ENCODE data around the gene NTRK3. TPM values are rescaled to one million over a fixed set of nuclear protein-coding genes. Genes with fewer than 3 reads are reported as not detected.

Gene NTRK3
- total RNA-seq, 1 donor from 2014 or later, result not detected

DNA sequence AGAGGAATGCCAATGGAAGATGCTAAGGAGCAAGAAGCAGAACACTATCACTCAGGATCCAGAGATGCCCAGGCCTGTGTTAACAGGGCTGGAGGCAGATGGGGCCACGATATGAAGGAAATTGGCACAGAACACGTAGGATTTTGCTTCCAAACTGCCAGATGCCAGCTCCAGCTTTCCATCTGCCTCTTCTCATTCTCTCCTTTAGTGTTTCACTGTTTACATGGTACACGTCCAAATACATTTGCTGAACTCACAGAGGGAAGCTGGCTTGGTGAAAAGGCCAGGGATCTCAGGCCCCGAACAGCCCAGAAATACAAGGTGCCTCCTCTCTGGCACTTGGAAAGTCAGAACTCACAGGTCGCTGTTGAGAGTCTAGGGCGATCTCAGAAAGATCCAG, 187.0 kb downstream of the NTRK3 start:
- no peaks in the 10 kb centered on the region for H3K9me3 Mint-ChIP-seq
- intact Hi-C loops (cut with micrococcal nuclease), result no loop called here

DNA sequence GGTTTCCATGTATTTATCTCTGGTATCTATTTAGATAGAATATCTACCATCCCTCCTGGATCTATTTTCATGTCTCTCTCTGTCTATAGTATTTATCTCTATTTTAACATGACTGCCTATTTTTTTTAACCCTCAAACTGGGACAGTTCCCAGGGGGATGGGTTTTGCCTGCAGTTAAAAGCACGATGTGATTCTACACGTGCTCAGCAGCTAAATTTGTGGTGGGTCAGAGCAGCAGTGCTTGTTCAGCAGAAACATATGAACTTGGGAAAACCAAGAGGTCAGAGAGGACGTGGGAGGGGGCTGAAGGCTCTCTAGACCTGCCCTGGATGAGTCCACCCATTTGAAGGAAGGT, 189.2 kb downstream of the NTRK3 start:
- no peak for DNase-seq
- ATAC-seq (ENCODE audit: low read depth), result no peak
- TF ChIP-seq, protein P1, sequence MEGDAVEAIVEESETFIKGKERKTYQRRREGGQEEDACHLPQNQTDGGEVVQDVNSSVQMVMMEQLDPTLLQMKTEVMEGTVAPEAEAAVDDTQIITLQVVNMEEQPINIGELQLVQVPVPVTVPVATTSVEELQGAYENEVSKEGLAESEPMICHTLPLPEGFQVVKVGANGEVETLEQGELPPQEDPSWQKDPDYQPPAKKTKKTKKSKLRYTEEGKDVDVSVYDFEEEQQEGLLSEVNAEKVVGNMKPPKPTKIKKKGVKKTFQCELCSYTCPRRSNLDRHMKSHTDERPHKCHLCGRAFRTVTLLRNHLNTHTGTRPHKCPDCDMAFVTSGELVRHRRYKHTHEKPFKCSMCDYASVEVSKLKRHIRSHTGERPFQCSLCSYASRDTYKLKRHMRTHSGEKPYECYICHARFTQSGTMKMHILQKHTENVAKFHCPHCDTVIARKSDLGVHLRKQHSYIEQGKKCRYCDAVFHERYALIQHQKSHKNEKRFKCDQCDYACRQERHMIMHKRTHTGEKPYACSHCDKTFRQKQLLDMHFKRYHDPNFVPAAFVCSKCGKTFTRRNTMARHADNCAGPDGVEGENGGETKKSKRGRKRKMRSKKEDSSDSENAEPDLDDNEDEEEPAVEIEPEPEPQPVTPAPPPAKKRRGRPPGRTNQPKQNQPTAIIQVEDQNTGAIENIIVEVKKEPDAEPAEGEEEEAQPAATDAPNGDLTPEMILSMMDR (IDR thresholded peaks at IDR 0.05), result no peak
- Mint-ChIP-seq H3K36me3 (ENCODE audit: low read depth) (no peaks in the 10 kb centered on the region), H3K4me1 (no peaks in the 10 kb centered on the region), H3K27me3 (no peaks in the 10 kb centered on the region), H3K9me3 (no peaks in the 10 kb centered on the region), H3K27ac (no peak overlapping the region), H3K4me3 (no peak overlapping the region)
- ChIA-PET CTCF (no interaction called here), POLR2A (no interaction called here)
- intact Hi-C loops (cut with micrococcal nuclease), result no loop called here

More for the DNA sequence above, 187.0 kb downstream of the NTRK3 start:
- POLR2A ChIA-PET, result no interaction called here
- no peaks in the 10 kb centered on the region for H3K27me3 Mint-ChIP-seq
- CTCF ChIA-PET, result no interaction called here
- ATAC-seq (ENCODE audit: low read depth), result no peak
- no peaks in the 10 kb centered on the region for H3K4me1 Mint-ChIP-seq
- no peak overlapping the region for H3K4me3 Mint-ChIP-seq
- TF ChIP-seq, protein P1 (IDR thresholded peaks at IDR 0.05), result no peak
- H3K36me3 Mint-ChIP-seq (ENCODE audit: low read depth), result no peaks in the 10 kb centered on the region
- DNase-seq, result no peak
- H3K27ac Mint-ChIP-seq, result no peak overlapping the region

- DNase-seq (no peak), ATAC-seq (ENCODE audit: low read depth) (no peak)
- Mint-ChIP-seq H3K27ac (no peak overlapping the region), H3K4me3 (no peak overlapping the region), H3K27me3 (no peaks in the 10 kb centered on the region), H3K36me3 (ENCODE audit: low read depth) (no peaks in the 10 kb centered on the region), H3K4me1 (no peaks in the 10 kb centered on the region), H3K9me3 (no peaks in the 10 kb centered on the region)
- TF ChIP-seq, protein P1 (IDR thresholded peaks at IDR 0.05), result no peak
- intact Hi-C loops (cut with micrococcal nuclease), result no loop called here
- ChIA-PET CTCF (no interaction called here), POLR2A (no interaction called here)
Measured at GRCh38 chr15:88066636-88067330, 189.8 kb downstream of the NTRK3 start.

- no peaks in the 10 kb centered on the region for H3K27me3 Mint-ChIP-seq
Measured at GRCh38 chr15:88061452-88061851, 195.1 kb downstream of the NTRK3 start.

GRCh38 chr15:88060383-88060782, 196.2 kb downstream of the NTRK3 start:
- Mint-ChIP-seq H3K27ac (no peak overlapping the region), H3K4me1 (no peaks in the 10 kb centered on the region)
- POLR2A ChIA-PET, result no interaction called here

More at GRCh38 chr15:88061452-88061851, 195.1 kb downstream of the NTRK3 start:
- ChIA-PET CTCF (no interaction called here), POLR2A (no interaction called here)
- no peak for ATAC-seq (ENCODE audit: low read depth)
- no peak overlapping the region for H3K4me3 Mint-ChIP-seq
- H3K4me1 Mint-ChIP-seq, result no peaks in the 10 kb centered on the region
- H3K36me3 Mint-ChIP-seq (ENCODE audit: low read depth), result no peaks in the 10 kb centered on the region
- DNase-seq, result no peak
- no peaks in the 10 kb centered on the region for H3K9me3 Mint-ChIP-seq
- no peak overlapping the region for H3K27ac Mint-ChIP-seq
- TF ChIP-seq, protein P1 (IDR thresholded peaks at IDR 0.05), result no peak
- intact Hi-C loops (cut with micrococcal nuclease), result no loop called here

More at GRCh38 chr15:88060383-88060782, 196.2 kb downstream of the NTRK3 start:
- intact Hi-C loops (cut with micrococcal nuclease), result no loop called here
- no peaks in the 10 kb centered on the region for H3K27me3 Mint-ChIP-seq
- ATAC-seq (ENCODE audit: low read depth) (no peak), DNase-seq (no peak)
- no peaks in the 10 kb centered on the region for H3K36me3 Mint-ChIP-seq (ENCODE audit: low read depth)
- H3K4me3 Mint-ChIP-seq, result no peak overlapping the region
- CTCF ChIA-PET, result no interaction called here
- TF ChIP-seq, protein P1 (IDR thresholded peaks at IDR 0.05), result no peak
- H3K9me3 Mint-ChIP-seq, result no peaks in the 10 kb centered on the region

Measured in activated B cell treated with CpG ODN at 0.5 μM for 24 hours (primary cell).